ENCODE measurements around the gene CDCP1.

CDCP1 gene

DNA sequence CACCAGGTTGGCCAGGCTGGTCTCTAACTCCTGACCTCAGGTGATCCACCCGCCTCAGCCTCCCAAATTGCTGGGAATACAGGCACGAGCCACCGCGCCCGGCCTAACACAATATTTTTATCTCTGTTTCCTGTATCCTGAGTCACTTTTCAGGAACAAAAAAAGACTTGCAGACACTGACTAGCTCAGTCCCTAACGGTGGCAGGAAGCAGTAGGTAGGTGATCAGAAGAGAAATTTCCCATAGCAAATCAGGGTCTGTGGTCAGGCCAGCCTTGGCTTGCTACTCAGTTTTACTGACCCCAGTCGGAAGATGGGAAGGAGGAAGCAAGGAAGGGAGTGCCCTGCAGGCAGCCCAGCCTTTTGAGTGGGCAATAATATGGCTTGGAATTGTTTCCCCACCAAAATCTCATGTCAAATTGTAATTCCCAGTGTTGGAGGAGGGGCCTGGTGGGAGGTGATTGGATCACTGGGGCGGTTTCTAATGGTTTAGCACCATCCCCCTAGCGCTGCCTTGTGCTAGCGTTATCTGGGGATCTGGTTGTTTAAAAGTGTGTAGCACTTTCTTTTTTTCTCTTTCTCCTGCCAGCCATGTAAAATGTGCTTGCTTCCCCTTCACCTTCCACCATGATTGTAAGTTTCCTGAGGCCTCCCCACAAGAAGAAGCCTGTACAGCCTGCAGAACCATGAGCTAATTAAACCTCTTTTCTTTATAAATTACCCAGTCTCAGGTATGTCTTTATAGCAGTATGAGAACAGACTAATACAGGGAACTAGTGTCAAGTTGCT is 19.5 kb upstream of the CDCP1 start:
- TF ChIP-seq EZH2phosphoT487 (conservative IDR thresholded peaks at IDR 0.05; ENCODE audit: low read length), result no peak
- TF ChIP-seq, protein P1, sequence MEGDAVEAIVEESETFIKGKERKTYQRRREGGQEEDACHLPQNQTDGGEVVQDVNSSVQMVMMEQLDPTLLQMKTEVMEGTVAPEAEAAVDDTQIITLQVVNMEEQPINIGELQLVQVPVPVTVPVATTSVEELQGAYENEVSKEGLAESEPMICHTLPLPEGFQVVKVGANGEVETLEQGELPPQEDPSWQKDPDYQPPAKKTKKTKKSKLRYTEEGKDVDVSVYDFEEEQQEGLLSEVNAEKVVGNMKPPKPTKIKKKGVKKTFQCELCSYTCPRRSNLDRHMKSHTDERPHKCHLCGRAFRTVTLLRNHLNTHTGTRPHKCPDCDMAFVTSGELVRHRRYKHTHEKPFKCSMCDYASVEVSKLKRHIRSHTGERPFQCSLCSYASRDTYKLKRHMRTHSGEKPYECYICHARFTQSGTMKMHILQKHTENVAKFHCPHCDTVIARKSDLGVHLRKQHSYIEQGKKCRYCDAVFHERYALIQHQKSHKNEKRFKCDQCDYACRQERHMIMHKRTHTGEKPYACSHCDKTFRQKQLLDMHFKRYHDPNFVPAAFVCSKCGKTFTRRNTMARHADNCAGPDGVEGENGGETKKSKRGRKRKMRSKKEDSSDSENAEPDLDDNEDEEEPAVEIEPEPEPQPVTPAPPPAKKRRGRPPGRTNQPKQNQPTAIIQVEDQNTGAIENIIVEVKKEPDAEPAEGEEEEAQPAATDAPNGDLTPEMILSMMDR (IDR thresholded peaks at IDR 0.05; ENCODE audit: insufficient read depth, low read length, poor library complexity, severe bottlenecking), result no peak
- no peaks in the 10 kb centered on the region for H3K27me3 ChIP-seq (ENCODE audit: low read length)
- H3K9ac ChIP-seq (ENCODE audit: low read length), result no peak overlapping the region
- H3K36me3 ChIP-seq (ENCODE audit: low read length), result no peaks in the 10 kb centered on the region
- H3K79me2 ChIP-seq (ENCODE audit: insufficient read depth, low read length), result no peaks in the 10 kb centered on the region
- H3K4me2 ChIP-seq (ENCODE audit: low read depth, low read length, poor library complexity, severe bottlenecking), result no peak overlapping the region
- H3K27ac ChIP-seq (ENCODE audit: low read depth, low read length), result no peak overlapping the region
- H3K4me3 ChIP-seq (ENCODE audit: insufficient read depth, low read length, poor library complexity, severe bottlenecking), result no peak overlapping the region
- H2AFZ ChIP-seq (ENCODE audit: low read depth, low read length, severe bottlenecking), result no peak overlapping the region
- H3K9me3 ChIP-seq (ENCODE audit: insufficient read depth, low read length), result no peaks in the 10 kb centered on the region
- no peaks in the 10 kb centered on the region for H3F3A ChIP-seq (ENCODE audit: insufficient read depth)
- H4K20me1 ChIP-seq (ENCODE audit: low read depth, low read length), result no peaks in the 10 kb centered on the region
- H3K9me2 ChIP-seq (replicated peaks; ENCODE audit: insufficient read depth, low read length), result no peaks in the 10 kb centered on the region

DNA sequence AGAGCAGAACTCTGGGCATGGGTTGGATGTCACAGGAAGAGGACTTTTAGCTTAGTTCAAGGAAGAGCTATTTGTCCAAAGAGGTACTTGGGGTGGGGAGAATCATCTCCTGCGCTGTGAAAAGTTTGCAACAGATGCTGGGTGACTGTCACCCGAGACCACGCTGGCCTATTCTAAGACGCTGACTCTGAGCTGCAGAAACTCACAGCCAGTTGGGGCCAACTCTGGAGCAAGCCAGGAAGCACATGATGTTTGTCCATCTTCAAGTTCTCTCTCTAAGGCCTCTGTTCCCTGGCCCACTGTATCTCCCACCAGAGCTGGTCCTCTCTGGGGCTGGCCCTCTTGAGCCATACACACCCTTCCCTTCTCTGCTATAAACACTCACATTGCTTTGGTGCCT is 17.9 kb upstream of the CDCP1 start:
- H3F3A ChIP-seq (ENCODE audit: insufficient read depth), result no peaks in the 10 kb centered on the region
- no peaks in the 10 kb centered on the region for H3K79me2 ChIP-seq (ENCODE audit: insufficient read depth, low read length)
- H2AFZ ChIP-seq (ENCODE audit: low read depth, low read length, severe bottlenecking), result no peak overlapping the region
- H3K4me3 ChIP-seq (ENCODE audit: insufficient read depth, low read length, poor library complexity, severe bottlenecking), result no peak overlapping the region
- no peaks in the 10 kb centered on the region for H3K9me3 ChIP-seq (ENCODE audit: insufficient read depth, low read length)
- no peaks in the 10 kb centered on the region for H3K36me3 ChIP-seq (ENCODE audit: low read length)
- H4K20me1 ChIP-seq (ENCODE audit: low read depth, low read length), result no peaks in the 10 kb centered on the region
- no peak for TF ChIP-seq EZH2phosphoT487 (conservative IDR thresholded peaks at IDR 0.05; ENCODE audit: low read length)
- TF ChIP-seq, protein P1 (IDR thresholded peaks at IDR 0.05; ENCODE audit: insufficient read depth, low read length, poor library complexity, severe bottlenecking), result no peak
- no peak overlapping the region for H3K9ac ChIP-seq (ENCODE audit: low read length)
- H3K27ac ChIP-seq (ENCODE audit: low read depth, low read length), result no peak overlapping the region
- H3K27me3 ChIP-seq (ENCODE audit: low read length), result no peaks in the 10 kb centered on the region
- H3K4me2 ChIP-seq (ENCODE audit: low read depth, low read length, poor library complexity, severe bottlenecking), result no peak overlapping the region
- H3K9me2 ChIP-seq (replicated peaks; ENCODE audit: insufficient read depth, low read length), result no peaks in the 10 kb centered on the region

DNA sequence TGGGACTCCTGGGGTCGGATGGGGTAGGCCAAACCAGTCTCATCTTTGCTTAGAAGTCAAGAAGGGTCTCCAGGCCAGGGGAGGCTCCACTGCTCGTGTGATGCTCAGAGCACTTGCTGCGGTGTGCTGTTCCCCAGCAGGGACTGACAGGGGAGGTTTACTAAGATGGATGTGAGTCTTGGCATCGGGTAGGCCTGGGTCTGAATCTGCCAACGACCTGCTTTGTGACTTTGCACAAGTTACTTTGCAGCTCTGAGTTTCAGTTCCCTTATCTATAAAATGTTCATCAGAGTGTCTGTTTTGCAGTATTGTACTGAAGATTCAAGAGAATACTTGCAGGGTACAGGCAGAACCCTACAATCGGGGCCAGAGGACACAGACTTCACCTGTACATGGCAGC is 17.3 kb upstream of the CDCP1 start:
- no peaks in the 10 kb centered on the region for H3F3A ChIP-seq (ENCODE audit: insufficient read depth)
- H3K9ac ChIP-seq (ENCODE audit: low read length), result no peak overlapping the region
- H3K4me2 ChIP-seq (ENCODE audit: low read depth, low read length, poor library complexity, severe bottlenecking), result no peak overlapping the region
- H3K9me2 ChIP-seq (replicated peaks; ENCODE audit: insufficient read depth, low read length), result no peaks in the 10 kb centered on the region
- H4K20me1 ChIP-seq (ENCODE audit: low read depth, low read length), result no peaks in the 10 kb centered on the region
- H3K9me3 ChIP-seq (ENCODE audit: insufficient read depth, low read length), result no peaks in the 10 kb centered on the region
- TF ChIP-seq, protein P1 (IDR thresholded peaks at IDR 0.05; ENCODE audit: insufficient read depth, low read length, poor library complexity, severe bottlenecking), result no peak
- no peak for TF ChIP-seq EZH2phosphoT487 (conservative IDR thresholded peaks at IDR 0.05; ENCODE audit: low read length)
- no peak overlapping the region for H3K27ac ChIP-seq (ENCODE audit: low read depth, low read length)
- H3K36me3 ChIP-seq (ENCODE audit: low read length), result no peaks in the 10 kb centered on the region
- H3K4me3 ChIP-seq (ENCODE audit: insufficient read depth, low read length, poor library complexity, severe bottlenecking), result no peak overlapping the region
- H3K27me3 ChIP-seq (ENCODE audit: low read length), result no peaks in the 10 kb centered on the region
- H3K79me2 ChIP-seq (ENCODE audit: insufficient read depth, low read length), result no peaks in the 10 kb centered on the region
- H2AFZ ChIP-seq (ENCODE audit: low read depth, low read length, severe bottlenecking), result no peak overlapping the region
